Endothelial cell of umbilical vein (primary cell): Measurements from ENCODE around the gene C11orf21. TPM values are rescaled to one million over a fixed set of nuclear protein-coding genes. Genes with fewer than 3 reads are reported as not detected.

Experiments
- BruUV-seq: library from RNA; stranded (reverse); fragments of 400-500 nt; replicated peaks from 2 replicates; lab custom pipeline; 2021; lab: Mats Ljungman, UMichigan
- CTCF ChIA-PET: fragments of 300-600, 350-600 bp; sonication (Branson Sonifier 250); formaldehyde crosslinking; loops from one replicate; lab custom pipeline; 2021; ENCODE audit warnings: antibody characterized with exemption, inconsistent platforms; lab: Charles Lee
- POLR2A ChIA-PET: fragments of 300-600, 350-600 bp; sonication (Branson Sonifier 250); formaldehyde crosslinking; loops from one replicate; lab custom pipeline; 2021; ENCODE audit warnings: antibody characterized with exemption, inconsistent platforms; lab: Charles Lee
- DNase-seq: peaks from one replicate; pipeline ENCODE4 v3.0.0-alpha.2; 2011; ENCODE audit warnings: low read depth, low spot score
- FAIRE-seq: peaks from 2 replicates; lab custom pipeline; 2011; peaks lifted over from hg19 to GRCh38; lab: Jason Lieb, UNC
- H2AFZ ChIP-seq: 2 replicates; pipeline ENCODE4 v1.6.0; 2012; ENCODE audit warnings: low read depth, low read length, control low read depth, inconsistent platforms
- H3K27ac ChIP-seq: 2 replicates; pipeline ENCODE4 v1.5.1; 2011; ENCODE audit warnings: low read depth, mild to moderate bottlenecking, control low read depth, low read length, moderate library complexity; ENCODE audit not compliant: insufficient read depth
- H3K27me3 ChIP-seq, 2 experiments: 2 replicates each; pipeline versions ENCODE4 v1.6.0 to v1.6.1; 2011; ENCODE audit warnings: low read length in 2 of 2, mixed read lengths in 1 of 2; ENCODE audit not compliant: control insufficient read depth in 2 of 2, insufficient read depth in 2 of 2
- H3K36me3 ChIP-seq, 2 experiments: 2 replicates in 1 of 2; 3 replicates in 1 of 2; pipeline ENCODE4 v1.5.1; 2011; ENCODE audit warnings: low read length in 2 of 2, mild to moderate bottlenecking in 1 of 2, moderate library complexity in 1 of 2; ENCODE audit not compliant: control insufficient read depth in 2 of 2, insufficient read depth in 2 of 2; ENCODE audit errors: extremely low read depth in 1 of 2
- H3K4me1 ChIP-seq: 3 replicates; pipeline ENCODE4 v1.5.1; 2011; ENCODE audit warnings: mild to moderate bottlenecking, low read length; ENCODE audit not compliant: control insufficient read depth, insufficient read depth; ENCODE audit errors: extremely low read depth
- H3K4me2 ChIP-seq: 2 replicates; pipeline ENCODE4 v1.6.1; 2011; ENCODE audit warnings: low read length, control low read depth, mixed read lengths; ENCODE audit not compliant: insufficient read depth
- H3K4me3 ChIP-seq, 3 experiments: fragments of 200-600 bp in 1 of 3; sonication (generic), shearing (Covaris generic) in 1 of 3; replicated peaks in 1 of 3; 2 replicates each; pipeline ENCODE4 v1.5.1; 2011 to 2016; ENCODE audit warnings: control low read depth in 3 of 3, low read length in 3 of 3, mild to moderate bottlenecking in 2 of 3, inconsistent platforms in 1 of 3, low read depth in 1 of 3, moderate library complexity in 1 of 3; ENCODE audit not compliant: insufficient read depth in 1 of 3
- H3K79me2 ChIP-seq: 2 replicates; pipeline ENCODE4 v1.6.0; 2012; ENCODE audit warnings: low read length, inconsistent platforms; ENCODE audit not compliant: control insufficient read depth, insufficient read depth
- H3K9ac ChIP-seq: replicated peaks from 2 replicates; pipeline ENCODE3; 2011; ENCODE audit warnings: low read length, control low read depth; ENCODE audit not compliant: insufficient read depth; ENCODE audit errors: extremely low read depth
- H3K9me1 ChIP-seq: replicated peaks from 3 replicates; pipeline ENCODE4 v1.6.0; 2011; ENCODE audit warnings: mild to moderate bottlenecking, low read length; ENCODE audit not compliant: control insufficient read depth, insufficient read depth; ENCODE audit errors: extremely low read depth
- H3K9me3 ChIP-seq: replicated peaks from 2 replicates; pipeline ENCODE4 v1.5.1; 2012; ENCODE audit warnings: low read length, inconsistent platforms; ENCODE audit not compliant: control insufficient read depth, insufficient read depth
- H4K20me1 ChIP-seq: replicated peaks from 2 replicates; pipeline ENCODE3; 2011; ENCODE audit warnings: mild to moderate bottlenecking, low read length; ENCODE audit not compliant: control insufficient read depth, insufficient read depth; ENCODE audit errors: extremely low read depth
- CTCF ChIP-seq, 2 donors: IDR thresholded peaks; 1 replicate in 1 of 2; 2 replicates in 1 of 2; pipeline ENCODE4 v1.5.1; 2011; ENCODE audit warnings: low read length in 2 of 2, mild to moderate bottlenecking in 2 of 2, moderate library complexity in 2 of 2, control low read depth in 1 of 2, inconsistent platforms in 1 of 2, low read depth in 1 of 2; ENCODE audit not compliant: insufficient read depth in 1 of 2; ENCODE audit errors: extremely low read depth in 1 of 2
- EZH2 ChIP-seq: IDR thresholded peaks from 2 replicates; pipeline ENCODE4 v1.6.1; 2012; ENCODE audit warnings: borderline replicate concordance, low read depth, mild to moderate bottlenecking, moderate library complexity, low read length, inconsistent platforms; ENCODE audit not compliant: severe bottlenecking
- FOS ChIP-seq: IDR thresholded peaks from 2 replicates; pipeline ENCODE4 v1.6.1; 2011; ENCODE audit warnings: mild to moderate bottlenecking, low read length, moderate library complexity, borderline replicate concordance; ENCODE audit not compliant: insufficient read depth
- GATA2 ChIP-seq: IDR thresholded peaks from 2 replicates; pipeline ENCODE4 v1.7.0; 2011; ENCODE audit warnings: low read depth, mild to moderate bottlenecking, moderate library complexity, mixed read lengths, low read length; ENCODE audit not compliant: insufficient read length, insufficient read depth
- JUN ChIP-seq: IDR thresholded peaks from 2 replicates; pipeline ENCODE4 v1.6.1; 2011; ENCODE audit warnings: borderline replicate concordance, low read depth; ENCODE audit not compliant: insufficient read length, insufficient read depth
- MYC ChIP-seq: IDR thresholded peaks from one replicate; pipeline ENCODE4 v1.6.1; 2011; ENCODE audit warnings: mild to moderate bottlenecking, low read depth, low read length
- POLR2A ChIP-seq: IDR thresholded peaks from 2 replicates; pipeline ENCODE4 v1.6.1; 2012; ENCODE audit warnings: low read depth, mild to moderate bottlenecking, control low read depth, low read length
- POLR2AphosphoS5 ChIP-seq: IDR thresholded peaks from 2 replicates; pipeline ENCODE4 v1.6.1; 2012; ENCODE audit warnings: low read depth, mild to moderate bottlenecking, control low read depth, low read length, moderate library complexity; ENCODE audit not compliant: insufficient read depth
- dilution Hi-C: fragments of 300-500 bp; cut with MboI; formaldehyde crosslinking; loops from one replicate; pipeline ENCODE4 v1.15.0; 2019; ENCODE audit warnings: low sequenced_read_pairs; ENCODE audit not compliant: extremely low pct_ligation_motif_present
- intact Hi-C: fragments of 100-400 bp; cut with micrococcal nuclease; formaldehyde crosslinking; loops from one replicate; pipeline ENCODE4 v1.10.0; 2022
- polyA plus RNA-seq, 4 experiments: library from polyadenylated mRNA; depleted of rRNA in 3 of 4; stranded (reverse) in 3 of 4; unstranded in 1 of 4; fragments of >200 nt; gene quantifications; 2 replicates each; pipeline versions ENCODE4 v1.2.1 to v1.2.3, GENCODE V29; 2011 to 2012; ENCODE audit warnings: missing spikeins in 1 of 4
- total RNA-seq: library from RNA; stranded (reverse); gene quantifications from 2 replicates; pipeline ENCODE4 v1.2.3, GENCODE V29; 2021

C11orf21 gene
- total and polyA plus RNA-seq, 2 donors (not counting 3 experiments of a cell fraction or from before 2014, with no cell fraction given) = not detected

GRCh38 chr11:2298795-2299761, 2.6 kb downstream of the C11orf21 start:
- TF ChIP-seq EZH2 (no peak), POLR2A (no peak), MYC (no peak), POLR2AphosphoS5 (no peak), FOS (no peak), GATA2 (no peak), CTCF (IDR thresholded peaks at IDR 0.05; ENCODE audit: extremely low read depth in 1 of 2, insufficient read depth in 1 of 2, low read depth in 1 of 2, low read length in 2 of 2) (no peak), JUN (no peak)
- Histone ChIP-seq H3K27me3 (no peaks in the 10 kb centered on the region), H3K27ac (no peak overlapping the region), H3K79me2 (no peaks in the 10 kb centered on the region), H3K36me3 (no peaks in the 10 kb centered on the region), H3K4me1 (no peaks in the 10 kb centered on the region), H2AFZ (no peak overlapping the region), H3K9me1 (no peaks in the 10 kb centered on the region), H3K9ac (no peak overlapping the region), H3K4me3 (no peak overlapping the region), H4K20me1 (no peaks in the 10 kb centered on the region), H3K9me3 (no peaks in the 10 kb centered on the region), H3K4me2 (no peak overlapping the region)
- dilution Hi-C loops (no loop called here), intact Hi-C loops (no loop called here)
- no TSS peak for BruUV-seq
- FAIRE-seq = no peak
- ChIA-PET CTCF (interaction anchor here (1.0 to 2.3 kb wide), 5 partner anchors 10 to 122 kb away, joined by 4 to 10 read pairs (median 5); no protein-coding TSS in a partner anchor), POLR2A (no interaction called here)
- no peak for DNase-seq
